ENCODE results near the gene FYCO1.

The FYCO1 gene

GRCh38 chr3:45880725-45881077, 114.9 kb downstream of the FYCO1 start:
- no peak for DNase-seq

- no peak for DNase-seq
Observed at GRCh38 chr3:45878124-45878523, 117.5 kb downstream of the FYCO1 start.

GRCh38 chr3:45874677-45875346, 120.8 kb downstream of the FYCO1 start:
- DNase-seq, result no peak

GRCh38 chr3:45873638-45874037, 122.0 kb downstream of the FYCO1 start:
- no peak for DNase-seq

- DNase-seq, result no peak
Observed at GRCh38 chr3:45873036-45873435, 122.6 kb downstream of the FYCO1 start.

GRCh38 chr3:45872569-45872968, 123.1 kb downstream of the FYCO1 start:
- no peak for DNase-seq

GRCh38 chr3:45871780-45872179, 123.8 kb downstream of the FYCO1 start:
- no peak for DNase-seq

- DNase-seq, result peak; percentile 73
Observed at GRCh38 chr3:45870099-45870498, 125.5 kb downstream of the FYCO1 start.

GRCh38 chr3:45869638-45870037, 126.0 kb downstream of the FYCO1 start:
- DNase-seq, result no peak

GRCh38 chr3:45868650-45869049, 127.0 kb downstream of the FYCO1 start:
- DNase-seq, result no peak

GRCh38 chr3:45868213-45868612, 127.4 kb downstream of the FYCO1 start:
- DNase-seq, result no peak
